HEK293 (cell line): ENCODE results near the gene PFDN1.

Experiments used
- CTCF ChIA-PET: fragments of 350-600 bp; formaldehyde crosslinking; extraction: SDS; loops from one replicate; lab custom pipeline; 2021; ENCODE audit warnings: antibody characterized with exemption; lab: Yijun Ruan, JAX
- POLR2A ChIA-PET: fragments of 300-600 bp; formaldehyde crosslinking; extraction: SDS; loops from one replicate; lab custom pipeline; 2020; ENCODE audit warnings: antibody characterized with exemption, inconsistent platforms; lab: Yijun Ruan, JAX
- H3K27ac ChIP-seq: fragments of 200-500 bp; sonication (Bioruptor generic); 2 replicates; pipeline ENCODE4 v1.5.1; 2014; ENCODE audit warnings: low read depth, low read length, control low read depth, inconsistent platforms; ENCODE audit errors: extremely low read depth
- H3K36me3 ChIP-seq, 2 experiments: fragments of 200-500 bp in 1 of 2; sonication (Bioruptor generic) in 1 of 2; 1 replicate in 1 of 2; 2 replicates in 1 of 2; pipeline ENCODE4 v1.5.1; 2014 to 2017; ENCODE audit warnings: inconsistent platforms in 2 of 2, low read length in 2 of 2; ENCODE audit not compliant: control insufficient read depth in 2 of 2, insufficient read depth in 1 of 2
- H3K4me1 ChIP-seq: fragments of 200-500 bp; sonication (Bioruptor generic); 2 replicates; pipeline ENCODE4 v1.5.1; 2014; ENCODE audit warnings: mild to moderate bottlenecking, low read length, inconsistent platforms; ENCODE audit not compliant: control insufficient read depth, insufficient read depth
- H3K4me3 ChIP-seq: 2 replicates; pipeline ENCODE4 v1.5.1; 2011; ENCODE audit warnings: low read depth, mild to moderate bottlenecking, control low read depth, low read length, moderate library complexity
- H3K9me3 ChIP-seq: fragments of 200-500 bp; sonication (Bioruptor generic); 2 replicates; pipeline ENCODE4 v1.5.1; 2014; ENCODE audit warnings: low read depth, low read length, inconsistent platforms; ENCODE audit not compliant: control insufficient read depth, insufficient read depth
- FEZF1 ChIP-seq: fragments of 450-650 bp; formaldehyde crosslinking; IDR thresholded peaks from 2 replicates; pipeline ENCODE4 v1.5.1; 2016; ENCODE audit warnings: missing biosample characterization, missing genetic modification characterization
- PRDM1 ChIP-seq: fragments of 450-650 bp; formaldehyde crosslinking; IDR thresholded peaks from 2 replicates; pipeline ENCODE4; 2016; ENCODE audit warnings: missing biosample characterization, missing genetic modification characterization
- PRDM6 ChIP-seq: fragments of 450-650 bp; formaldehyde crosslinking; IDR thresholded peaks from 2 replicates; pipeline ENCODE4 v1.5.1; 2017; ENCODE audit warnings: missing biosample characterization, missing genetic modification characterization
- SCRT1 ChIP-seq: fragments of 450-650 bp; formaldehyde crosslinking; IDR thresholded peaks from 2 replicates; pipeline ENCODE4 v1.5.1; 2016; ENCODE audit warnings: missing biosample characterization, missing genetic modification characterization, borderline replicate concordance
- TRIM28 ChIP-seq: IDR thresholded peaks from 2 replicates; pipeline ENCODE4 v1.6.1; 2011; ENCODE audit warnings: low read length, control low read depth, borderline replicate concordance
- ZBTB11 ChIP-seq: fragments of 450-650 bp; formaldehyde crosslinking; conservative IDR thresholded peaks from 2 replicates; pipeline ENCODE4 v1.5.1; 2016; ENCODE audit warnings: low read depth, missing biosample characterization, missing genetic modification characterization
- ZNF239 ChIP-seq: fragments of 450-650 bp; formaldehyde crosslinking; IDR thresholded peaks from 2 replicates; pipeline ENCODE4 v1.5.1; 2016; ENCODE audit warnings: missing biosample characterization, missing genetic modification characterization
- ZNF280C ChIP-seq: fragments of 450-650 bp; formaldehyde crosslinking; IDR thresholded peaks from 2 replicates; pipeline ENCODE4 v1.5.1; 2016; ENCODE audit warnings: missing biosample characterization, missing genetic modification characterization
- ZNF510 ChIP-seq: fragments of 450-650 bp; formaldehyde crosslinking; IDR thresholded peaks from 2 replicates; pipeline ENCODE4 v1.5.1; 2018; ENCODE audit warnings: mild to moderate bottlenecking, missing genetic modification characterization, missing biosample characterization; ENCODE audit not compliant: insufficient replicate concordance
- ZNF558 ChIP-seq: fragments of 450-650 bp; formaldehyde crosslinking; IDR thresholded peaks from 2 replicates; pipeline ENCODE4 v1.5.1; 2016; ENCODE audit warnings: missing biosample characterization, missing genetic modification characterization
- ZNF660 ChIP-seq: fragments of 450-650 bp; IDR thresholded peaks from 2 replicates; pipeline ENCODE4 v1.5.1; 2018; ENCODE audit warnings: missing biosample characterization, mild to moderate bottlenecking, missing genetic modification characterization

PFDN1 gene

GRCh38 chr5:140295414-140295813 is 7.5 kb downstream of the PFDN1 start (continued):
- TF ChIP-seq ZNF239 (tag by site-specific recombination) (no peak), TRIM28 (peak; percentile 92; the same call in 1 of the 2 replicates)

- Histone ChIP-seq H3K4me3 (no peak overlapping the region), H3K36me3 (peaks cover 0 to 5% of the 10 kb centered on the region in 2 experiments; a peak in 1 of 3 replicates), H3K4me1 (peaks cover 47% of the 10 kb centered on the region), H3K9me3 (no peaks in the 10 kb centered on the region), H3K27ac (no peak overlapping the region)
- CTCF ChIA-PET, result interaction anchor here (0.6 to 1.1 kb wide), 5 partner anchors 19 to 57 kb away, joined by 3 to 5 read pairs (median 3); partner anchors contain the start of gene HBEGF
- POLR2A ChIA-PET, result interaction anchor here (0.8 to 1.7 kb wide), 4 partner anchors 8 to 106 kb away, joined by 3 to 22 read pairs (median 4); partner anchors contain the start of genes ANKHD1 and HBEGF
- TF ChIP-seq PRDM6 (tag by site-specific recombination) (peak; percentile 81), SCRT1 (no peak)
Observed at GRCh38 chr5:140294753-140295152, 8.1 kb downstream of the PFDN1 start.

DNA sequence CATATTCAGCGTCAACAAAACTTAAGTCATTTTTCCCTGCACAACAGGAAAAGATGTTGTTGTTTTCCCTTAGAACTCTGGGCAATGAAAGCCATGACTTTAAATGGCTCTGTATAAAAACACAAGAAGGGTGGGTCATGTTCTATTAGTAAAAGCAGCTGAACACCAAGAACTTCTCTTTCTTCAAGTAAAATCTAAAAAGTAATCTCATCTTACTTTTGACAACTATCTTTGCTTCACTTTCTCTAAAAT is 9.1 kb downstream of the PFDN1 start:
- no peaks in the 10 kb centered on the region for H3K9me3 ChIP-seq
- ChIA-PET CTCF (interaction anchor here (0.5 to 1.8 kb wide), 4 partner anchors 47 to 425 kb away, joined by 3 to 6 read pairs (median 4); no protein-coding TSS in a partner anchor), POLR2A (interaction anchor here (1.1 to 1.5 kb wide), 2 partner anchors 52 kb away, joined by 5 to 11 read pairs; partner anchors contain the start of gene HBEGF)
- H3K27ac ChIP-seq, result no peak overlapping the region
- H3K4me3 ChIP-seq, result no peak overlapping the region
- no peak for TF ChIP-seq ZNF558 (tag by site-specific recombination)
- TF ChIP-seq PRDM1 (tag by site-specific recombination), result peak; percentile 75
- TF ChIP-seq ZNF280C (tag by site-specific recombination), result no peak
- 0 out of 2 replicates have a peak, but pooled peaks have one; percentile 37 for TF ChIP-seq PRDM6 (tag by site-specific recombination)
- 0 out of 2 replicates have a peak, but pooled peaks have one; percentile 7 for TF ChIP-seq ZNF660
- no peak for TF ChIP-seq ZBTB11
- no peak for TF ChIP-seq ZNF510 (tag by site-specific recombination)
- TF ChIP-seq FEZF1 (tag by site-specific recombination), result peak; percentile 49; the same call in 1 of the 2 replicates
- peaks cover 0 to 3% of the 10 kb centered on the region in 2 experiments; a peak in 1 of 3 replicates for H3K36me3 ChIP-seq
- peaks cover 44% of the 10 kb centered on the region for H3K4me1 ChIP-seq
